GM19463 (cell line): ENCODE results near the gene F13B.
"Not testable (repeated sequence)": the region's sequence is repeated elsewhere in the genome, so short reads cannot be mapped to it uniquely, and the experiment has no call there.

ENCODE experiments used
- ATAC-seq: cut with Tn5 transposase; IDR thresholded peaks from one replicate; pipeline ENCODE4 v1.9.1; 2021; ENCODE audit warnings: mild to moderate bottlenecking, moderate library complexity; ENCODE audit not compliant: unreplicated experiment

F13B gene, protein sequence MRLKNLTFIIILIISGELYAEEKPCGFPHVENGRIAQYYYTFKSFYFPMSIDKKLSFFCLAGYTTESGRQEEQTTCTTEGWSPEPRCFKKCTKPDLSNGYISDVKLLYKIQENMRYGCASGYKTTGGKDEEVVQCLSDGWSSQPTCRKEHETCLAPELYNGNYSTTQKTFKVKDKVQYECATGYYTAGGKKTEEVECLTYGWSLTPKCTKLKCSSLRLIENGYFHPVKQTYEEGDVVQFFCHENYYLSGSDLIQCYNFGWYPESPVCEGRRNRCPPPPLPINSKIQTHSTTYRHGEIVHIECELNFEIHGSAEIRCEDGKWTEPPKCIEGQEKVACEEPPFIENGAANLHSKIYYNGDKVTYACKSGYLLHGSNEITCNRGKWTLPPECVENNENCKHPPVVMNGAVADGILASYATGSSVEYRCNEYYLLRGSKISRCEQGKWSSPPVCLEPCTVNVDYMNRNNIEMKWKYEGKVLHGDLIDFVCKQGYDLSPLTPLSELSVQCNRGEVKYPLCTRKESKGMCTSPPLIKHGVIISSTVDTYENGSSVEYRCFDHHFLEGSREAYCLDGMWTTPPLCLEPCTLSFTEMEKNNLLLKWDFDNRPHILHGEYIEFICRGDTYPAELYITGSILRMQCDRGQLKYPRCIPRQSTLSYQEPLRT

GRCh38 chr1:197066719-197067456, at the start of gene F13B:
Gene F13B, minus strand, starts transcription at chr1:197067260. Its CDS starts 37 bp downstream, at chr1:197067223.
- no peak for ATAC-seq

GRCh38 chr1:197116156-197116555, 49.1 kb upstream of the F13B start:
- no peak for ATAC-seq

- ATAC-seq = no peak
Measured at GRCh38 chr1:197106869-197107268, 39.8 kb upstream of the F13B start.

- no peak for ATAC-seq
Measured at GRCh38 chr1:197103300-197103699, 36.2 kb upstream of the F13B start.

GRCh38 chr1:197101978-197102377, 34.9 kb upstream of the F13B start:
- no peak for ATAC-seq

DNA sequence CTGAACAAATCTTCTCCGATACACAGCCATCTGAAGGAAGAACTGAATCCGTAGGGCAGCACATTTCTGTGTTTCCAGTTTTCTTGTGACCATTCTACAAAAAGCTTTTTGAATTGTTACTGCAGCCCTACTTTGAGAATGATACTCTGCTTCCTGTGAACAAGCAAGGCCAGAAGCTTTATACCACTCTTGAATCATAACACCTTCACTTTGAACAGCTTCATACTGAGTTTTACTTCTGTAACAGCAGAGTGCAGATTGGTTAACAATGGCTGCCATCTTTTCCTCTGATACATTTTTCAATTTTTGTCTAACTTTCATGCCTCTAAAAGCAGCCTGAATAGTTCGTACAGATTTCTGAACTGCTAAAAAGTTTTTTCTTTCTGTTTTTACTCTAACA, 33.6 kb upstream of the F13B start:
- no peak for ATAC-seq

- ATAC-seq = no peak
Measured at GRCh38 chr1:197099444-197099843, 32.4 kb upstream of the F13B start.

- ATAC-seq = not testable (repeated sequence)
Measured at GRCh38 chr1:197096971-197097370, 29.9 kb upstream of the F13B start.

DNA sequence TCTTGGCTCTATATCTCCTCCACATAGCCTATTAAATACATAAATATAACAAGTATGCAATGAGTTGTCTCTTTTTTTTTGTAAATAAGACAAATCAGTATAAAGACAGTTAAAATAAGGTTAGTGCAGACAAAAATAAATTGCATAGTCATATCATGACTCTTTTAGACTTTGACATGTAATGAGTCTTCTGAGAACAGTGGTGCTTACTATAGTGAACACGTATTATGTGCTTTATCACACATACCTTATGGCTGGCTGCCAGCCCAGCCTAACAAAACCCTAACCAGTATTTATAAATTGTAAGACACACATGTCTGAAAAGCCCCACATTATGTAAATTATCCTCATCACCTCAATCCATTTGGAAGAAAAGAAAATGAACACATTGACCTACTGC, 29.1 kb upstream of the F13B start:
- ATAC-seq = no peak

DNA sequence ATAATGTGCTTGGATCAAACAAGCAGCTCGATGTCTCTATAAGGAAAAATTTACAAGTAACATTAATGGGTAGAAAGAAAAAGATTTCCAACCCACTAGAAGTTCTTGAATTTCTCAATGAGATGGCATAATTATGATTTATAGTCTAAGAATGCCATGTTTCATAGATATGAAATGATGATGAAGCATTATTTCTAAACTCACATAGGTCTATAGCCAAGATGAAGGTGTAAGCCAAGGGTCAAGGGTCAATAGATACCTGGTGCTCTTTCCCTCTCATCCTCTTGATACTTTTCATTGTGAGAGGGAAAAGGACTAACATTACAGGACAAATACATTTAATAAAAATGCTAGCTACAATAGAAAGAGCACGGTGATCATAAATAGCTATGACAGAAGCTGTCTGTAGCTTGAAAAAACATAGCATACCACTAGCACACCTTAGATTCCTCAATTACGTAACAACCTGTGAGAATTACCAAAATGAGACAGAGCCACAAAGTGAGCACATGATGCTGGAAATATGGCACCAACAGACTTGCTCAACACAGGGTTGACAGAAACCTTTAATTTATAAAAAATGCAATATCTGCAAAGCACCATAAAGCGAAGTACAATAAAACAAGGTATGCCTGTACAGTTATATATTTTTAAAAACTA, 26.3 kb upstream of the F13B start:
- no peak for ATAC-seq

GRCh38 chr1:197092491-197093023, 25.5 kb upstream of the F13B start:
- ATAC-seq = no peak

DNA sequence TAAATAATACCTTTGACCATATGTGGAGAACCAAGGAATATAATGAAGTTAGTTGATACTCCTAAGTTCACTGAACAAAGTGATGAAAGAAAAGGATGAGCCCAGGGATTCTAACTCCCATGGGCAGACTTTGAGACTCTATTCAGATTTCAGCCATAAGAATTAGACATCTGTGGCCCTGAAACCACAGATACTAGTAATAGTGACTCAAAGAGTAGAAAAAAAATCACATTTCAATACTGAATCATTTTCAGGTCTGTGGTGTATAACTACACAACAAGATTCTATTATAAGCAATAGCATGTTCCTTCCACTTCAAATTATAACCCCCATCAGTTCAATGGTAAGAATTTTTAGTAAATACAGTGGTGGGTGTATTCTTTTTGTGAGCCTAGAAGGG, 16.4 kb upstream of the F13B start:
- no peak for ATAC-seq

- ATAC-seq = no peak
Measured at GRCh38 chr1:197081117-197081753, 14.2 kb upstream of the F13B start.

- ATAC-seq = no peak
Measured at GRCh38 chr1:197080323-197080722, 13.3 kb upstream of the F13B start.

DNA sequence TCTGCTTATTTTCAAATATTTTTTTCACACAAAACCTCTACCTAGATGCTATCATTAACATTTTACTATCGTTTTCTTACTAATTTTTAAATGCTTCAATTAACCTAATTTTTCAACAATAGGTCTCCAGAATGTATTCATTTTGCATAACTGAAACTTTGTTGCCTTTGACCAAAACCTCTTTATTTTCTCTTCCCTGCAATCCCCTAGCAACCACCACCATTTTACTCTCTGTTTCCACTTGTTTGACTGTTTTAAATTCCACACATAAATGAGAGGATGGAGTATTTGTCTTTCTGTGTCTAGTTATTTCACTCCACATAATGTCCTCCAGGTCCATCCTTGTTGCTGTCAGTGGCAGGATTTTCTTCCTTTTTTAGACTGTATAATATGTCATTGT, 9.5 kb upstream of the F13B start:
- no peak for ATAC-seq

GRCh38 chr1:197073978-197074377, 6.9 kb upstream of the F13B start:
- ATAC-seq = no peak

DNA sequence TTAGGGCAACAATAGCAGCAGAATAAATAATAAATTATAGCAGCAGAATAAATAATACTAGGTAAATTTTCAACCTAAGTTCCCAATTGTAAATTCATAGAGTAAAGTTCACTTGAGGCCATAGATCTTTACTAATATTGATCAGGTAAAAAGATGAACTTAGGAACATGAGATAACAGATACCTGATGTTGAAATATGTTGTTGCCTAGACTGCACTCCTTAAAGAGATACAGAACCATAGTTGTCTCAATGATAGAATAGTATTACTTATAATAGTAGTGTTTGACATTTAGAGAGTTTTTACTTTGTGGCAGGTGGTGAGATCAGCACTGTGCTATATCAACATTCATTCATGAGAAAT, 378 bp upstream of the F13B start:
- ATAC-seq = no peak

DNA sequence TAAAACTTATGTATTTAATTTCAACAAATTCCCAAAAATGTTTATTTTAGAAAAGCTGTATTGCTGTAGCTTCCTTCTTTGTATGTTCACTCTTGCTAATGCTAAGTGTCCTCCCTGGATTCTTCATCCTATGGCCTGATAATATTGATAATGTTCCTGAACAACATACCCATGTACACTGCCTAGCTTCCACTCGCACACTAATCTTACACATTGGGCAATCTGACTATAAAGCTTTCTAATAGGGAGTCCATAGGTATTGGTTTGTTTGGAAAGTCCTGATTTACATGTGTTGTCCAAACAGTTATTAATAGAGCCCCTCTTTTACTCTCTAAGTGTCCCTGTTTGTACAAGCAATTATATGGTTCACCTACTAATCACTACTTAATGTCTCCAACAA, 783 bp downstream of the F13B start:
- ATAC-seq = no peak

DNA sequence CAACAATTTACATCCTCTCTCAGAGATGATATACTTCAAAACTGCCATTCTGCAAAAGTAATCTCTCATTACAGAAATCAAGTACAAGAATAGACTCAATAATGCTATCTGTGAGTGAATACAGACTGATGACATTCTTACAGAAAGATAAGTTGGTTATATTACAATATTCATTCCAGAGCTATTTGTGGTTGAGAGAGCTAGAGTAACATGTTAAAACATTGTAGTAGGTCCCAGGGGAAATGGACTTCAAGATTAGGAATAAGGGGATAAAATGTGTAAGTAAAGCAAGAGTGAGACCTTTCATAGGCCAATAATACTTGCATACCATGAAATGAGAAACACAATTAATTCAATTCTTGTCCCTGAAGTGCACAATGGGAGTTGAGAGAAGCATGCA, 1.5 kb downstream of the F13B start:
- no peak for ATAC-seq

DNA sequence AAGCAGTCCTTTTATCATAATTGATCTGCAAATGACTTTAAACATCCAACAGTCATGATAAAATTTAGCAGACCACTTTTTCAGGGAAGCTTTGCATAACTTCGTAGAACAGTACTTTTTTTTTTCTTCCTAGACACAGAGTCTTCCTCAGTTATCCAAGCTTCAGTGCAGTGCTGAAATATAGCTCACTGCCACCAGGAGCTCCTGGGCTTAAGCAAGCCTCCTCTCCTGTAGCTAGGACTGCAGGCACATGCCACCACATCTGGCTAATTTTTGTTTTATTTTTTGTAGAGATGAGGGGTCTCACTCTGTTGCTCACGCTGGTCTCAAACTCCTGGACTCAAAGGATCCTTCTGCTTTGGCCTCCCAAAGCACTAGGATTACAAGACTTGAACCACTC, 3.8 kb downstream of the F13B start:
- peak; percentile 22 for ATAC-seq

DNA sequence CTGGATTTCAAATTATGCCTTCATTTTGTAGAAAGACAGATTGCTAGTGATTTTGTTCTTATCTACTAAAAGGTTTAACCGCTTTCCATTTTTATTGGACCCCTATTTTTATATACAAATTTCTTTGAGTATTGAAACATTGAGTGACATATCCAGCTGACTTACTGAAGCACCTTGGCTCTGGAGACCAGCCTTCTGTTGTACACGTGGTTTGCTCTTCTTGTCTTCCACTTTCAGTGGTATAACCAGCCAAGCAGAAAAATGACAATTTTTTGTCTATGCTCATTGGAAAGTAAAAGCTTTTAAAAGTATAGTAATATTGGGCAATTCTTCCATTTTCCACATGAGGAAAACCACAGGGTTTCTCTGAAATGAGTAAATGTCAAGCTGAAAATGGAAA, 4.4 kb downstream of the F13B start:
- ATAC-seq = peak; percentile 89
